ENCODE measurements around the gene FOXP1. TPM values are rescaled to one million over a fixed set of nuclear protein-coding genes. Genes with fewer than 3 reads are reported as not detected.

Gene FOXP1
- total and polyA plus RNA-seq, 9 donors, result 17.6 to 28.2 (median 20.5) TPM

- WGBS (ENCODE audit: insufficient coverage), result no CpG with 5 or more reads among the region's 4 CpGs
- no peak overlapping the region for H3K27ac ChIP-seq (ENCODE audit: low read length)
- no peak overlapping the region for H3K4me3 ChIP-seq (ENCODE audit: low read length)
- DNase-seq, result no peak
- no peaks in the 10 kb centered on the region for H3K9me3 ChIP-seq (replicated peaks; ENCODE audit: control insufficient read depth, low read depth, low read length)
- H3K27me3 ChIP-seq (ENCODE audit: control insufficient read depth, insufficient read depth, low read length), result no peaks in the 10 kb centered on the region
- no peaks in the 10 kb centered on the region for H3K36me3 ChIP-seq (ENCODE audit: control insufficient read depth, insufficient read depth, low read length)
- H3K4me1 ChIP-seq (ENCODE audit: control insufficient read depth, insufficient read depth, low read length), result peaks cover 2% of the 10 kb centered on the region
Observed at GRCh38 chr3:71203727-71204488, 379.6 kb downstream of the FOXP1 start.

GRCh38 chr3:71202848-71203533 is 380.5 kb downstream of the FOXP1 start:
- DNase-seq, result peak; percentile 87
- H3K9me3 ChIP-seq (replicated peaks; ENCODE audit: control insufficient read depth, low read depth, low read length), result no peaks in the 10 kb centered on the region
- no peaks in the 10 kb centered on the region for H3K27me3 ChIP-seq (ENCODE audit: control insufficient read depth, insufficient read depth, low read length)
- peak overlapping the region; percentile 67 for H3K27ac ChIP-seq (ENCODE audit: low read length)
- 40% methylated on average over 1 of the region's 5 CpGs for WGBS (ENCODE audit: insufficient coverage)
- peaks cover 2% of the 10 kb centered on the region for H3K4me1 ChIP-seq (ENCODE audit: control insufficient read depth, insufficient read depth, low read length)
- no peaks in the 10 kb centered on the region for H3K36me3 ChIP-seq (ENCODE audit: control insufficient read depth, insufficient read depth, low read length)
- H3K4me3 ChIP-seq (ENCODE audit: low read length), result no peak overlapping the region

- H3K27me3 ChIP-seq (ENCODE audit: control insufficient read depth, insufficient read depth, low read length), result no peaks in the 10 kb centered on the region
- H3K27ac ChIP-seq (ENCODE audit: low read length), result peak overlapping the region; percentile 32
- no peaks in the 10 kb centered on the region for H3K36me3 ChIP-seq (ENCODE audit: control insufficient read depth, insufficient read depth, low read length)
- peak; percentile 96 for DNase-seq
- H3K4me3 ChIP-seq (ENCODE audit: low read length), result no peak overlapping the region
- WGBS (ENCODE audit: insufficient coverage), result no CpG with 5 or more reads among the region's 1 CpG
- no peaks in the 10 kb centered on the region for H3K9me3 ChIP-seq (replicated peaks; ENCODE audit: control insufficient read depth, low read depth, low read length)
- H3K4me1 ChIP-seq (ENCODE audit: control insufficient read depth, insufficient read depth, low read length), result peaks cover 2% of the 10 kb centered on the region
Observed at GRCh38 chr3:71201939-71202338, 381.6 kb downstream of the FOXP1 start.

GRCh38 chr3:71197841-71198565 is 385.5 kb downstream of the FOXP1 start:
- Histone ChIP-seq H3K27ac (ENCODE audit: low read length) (peak overlapping the region; percentile 53), H3K27me3 (ENCODE audit: control insufficient read depth, insufficient read depth, low read length) (no peaks in the 10 kb centered on the region), H3K36me3 (ENCODE audit: control insufficient read depth, insufficient read depth, low read length) (no peaks in the 10 kb centered on the region), H3K4me1 (ENCODE audit: control insufficient read depth, insufficient read depth, low read length) (peaks cover 2% of the 10 kb centered on the region), H3K9me3 (replicated peaks; ENCODE audit: control insufficient read depth, low read depth, low read length) (no peaks in the 10 kb centered on the region), H3K4me3 (ENCODE audit: low read length) (peak overlapping the region; percentile 9)
- 97% methylated on average over 16 of the region's 21 CpGs for WGBS (ENCODE audit: insufficient coverage)
- DNase-seq, result peak; percentile 22

- DNase-seq, result no peak
- no CpG with 5 or more reads among the region's 5 CpGs for whole genome bisulfite sequencing (ENCODE audit: insufficient coverage)
- H3K4me1 ChIP-seq (ENCODE audit: control insufficient read depth, insufficient read depth, low read length), result no peaks in the 10 kb centered on the region
- no peaks in the 10 kb centered on the region for H3K9me3 ChIP-seq (replicated peaks; ENCODE audit: control insufficient read depth, low read depth, low read length)
- H3K27me3 ChIP-seq (ENCODE audit: control insufficient read depth, insufficient read depth, low read length), result no peaks in the 10 kb centered on the region
- H3K4me3 ChIP-seq (ENCODE audit: low read length), result no peak overlapping the region
- H3K27ac ChIP-seq (ENCODE audit: low read length), result no peak overlapping the region
- H3K36me3 ChIP-seq (ENCODE audit: control insufficient read depth, insufficient read depth, low read length), result no peaks in the 10 kb centered on the region
Observed at GRCh38 chr3:71195492-71195891, 388.0 kb downstream of the FOXP1 start.

- 90% methylated on average over 5 of the region's 5 CpGs for whole genome bisulfite sequencing (ENCODE audit: insufficient coverage)
- Histone ChIP-seq H3K4me1 (ENCODE audit: control insufficient read depth, insufficient read depth, low read length) (no peaks in the 10 kb centered on the region), H3K4me3 (ENCODE audit: low read length) (no peak overlapping the region), H3K36me3 (ENCODE audit: control insufficient read depth, insufficient read depth, low read length) (no peaks in the 10 kb centered on the region), H3K9me3 (replicated peaks; ENCODE audit: control insufficient read depth, low read depth, low read length) (no peaks in the 10 kb centered on the region), H3K27ac (ENCODE audit: low read length) (no peak overlapping the region), H3K27me3 (ENCODE audit: control insufficient read depth, insufficient read depth, low read length) (no peaks in the 10 kb centered on the region)
- DNase-seq, result no peak
Observed at GRCh38 chr3:71194785-71195184, 388.7 kb downstream of the FOXP1 start.

GRCh38 chr3:71191031-71191482 is 392.5 kb downstream of the FOXP1 start:
- Histone ChIP-seq H3K4me3 (ENCODE audit: low read length) (no peak overlapping the region), H3K4me1 (ENCODE audit: control insufficient read depth, insufficient read depth, low read length) (no peaks in the 10 kb centered on the region), H3K9me3 (replicated peaks; ENCODE audit: control insufficient read depth, low read depth, low read length) (no peaks in the 10 kb centered on the region), H3K27ac (ENCODE audit: low read length) (no peak overlapping the region), H3K36me3 (ENCODE audit: control insufficient read depth, insufficient read depth, low read length) (no peaks in the 10 kb centered on the region), H3K27me3 (ENCODE audit: control insufficient read depth, insufficient read depth, low read length) (no peaks in the 10 kb centered on the region)
- DNase-seq, result no peak
- 52% methylated on average over 2 of the region's 4 CpGs for WGBS (ENCODE audit: insufficient coverage)

GRCh38 chr3:71189480-71189879 is 394.0 kb downstream of the FOXP1 start:
- Histone ChIP-seq H3K27me3 (ENCODE audit: control insufficient read depth, insufficient read depth, low read length) (no peaks in the 10 kb centered on the region), H3K9me3 (replicated peaks; ENCODE audit: control insufficient read depth, low read depth, low read length) (no peaks in the 10 kb centered on the region), H3K36me3 (ENCODE audit: control insufficient read depth, insufficient read depth, low read length) (no peaks in the 10 kb centered on the region), H3K27ac (ENCODE audit: low read length) (no peak overlapping the region), H3K4me1 (ENCODE audit: control insufficient read depth, insufficient read depth, low read length) (no peaks in the 10 kb centered on the region), H3K4me3 (ENCODE audit: low read length) (no peak overlapping the region)
- WGBS (ENCODE audit: insufficient coverage), result 100% methylated on average over 1 of the region's 1 CpG
- DNase-seq, result no peak

GRCh38 chr3:71187715-71188114 is 395.8 kb downstream of the FOXP1 start:
- no peak overlapping the region for H3K27ac ChIP-seq (ENCODE audit: low read length)
- DNase-seq, result no peak

GRCh38 chr3:71186801-71187200 is 396.7 kb downstream of the FOXP1 start:
- Histone ChIP-seq H3K36me3 (ENCODE audit: control insufficient read depth, insufficient read depth, low read length) (no peaks in the 10 kb centered on the region), H3K27me3 (ENCODE audit: control insufficient read depth, insufficient read depth, low read length) (no peaks in the 10 kb centered on the region), H3K27ac (ENCODE audit: low read length) (no peak overlapping the region), H3K4me1 (ENCODE audit: control insufficient read depth, insufficient read depth, low read length) (no peaks in the 10 kb centered on the region), H3K4me3 (ENCODE audit: low read length) (no peak overlapping the region), H3K9me3 (replicated peaks; ENCODE audit: control insufficient read depth, low read depth, low read length) (no peaks in the 10 kb centered on the region)
- DNase-seq, result no peak
- 100% methylated on average over 1 of the region's 2 CpGs for WGBS (ENCODE audit: insufficient coverage)

More at GRCh38 chr3:71187715-71188114, 395.8 kb downstream of the FOXP1 start:
- Histone ChIP-seq H3K4me1 (ENCODE audit: control insufficient read depth, insufficient read depth, low read length) (no peaks in the 10 kb centered on the region), H3K27me3 (ENCODE audit: control insufficient read depth, insufficient read depth, low read length) (no peaks in the 10 kb centered on the region), H3K9me3 (replicated peaks; ENCODE audit: control insufficient read depth, low read depth, low read length) (no peaks in the 10 kb centered on the region), H3K4me3 (ENCODE audit: low read length) (no peak overlapping the region), H3K36me3 (ENCODE audit: control insufficient read depth, insufficient read depth, low read length) (no peaks in the 10 kb centered on the region)
- no CpG with 5 or more reads among the region's 1 CpG for WGBS (ENCODE audit: insufficient coverage)
